Measurements from ENCODE around the gene EMC10.

Gene EMC10

GRCh38 chr19:50532952-50533351, 56.6 kb downstream of the EMC10 start:
- in situ Hi-C loops (cut with MboI; ENCODE audit: low sequenced_read_pairs, unreplicated experiment) = loop anchor here (25.0 kb wide), 1 partner anchor 254 kb away; the partner anchor contains the start of gene ACP4
- no peak for DNase-seq (ENCODE audit: low spot score)
- TF ChIP-seq CTCF (IDR thresholded peaks at IDR 0.05; ENCODE audit: borderline replicate concordance, control extremely low read depth, extremely low read depth, insufficient read depth, missing control alignments) = no peak

- DNase-seq (ENCODE audit: low spot score) = peak; percentile 66
- in situ Hi-C loops (cut with MboI; ENCODE audit: low sequenced_read_pairs, unreplicated experiment) = loop anchor here (25.0 kb wide), 1 partner anchor 253 kb away; the partner anchor contains the start of gene ACP4
- no peak for TF ChIP-seq CTCF (IDR thresholded peaks at IDR 0.05; ENCODE audit: borderline replicate concordance, control extremely low read depth, extremely low read depth, insufficient read depth, missing control alignments)
Measured at GRCh38 chr19:50534478-50534877, 58.2 kb downstream of the EMC10 start.

- TF ChIP-seq CTCF (IDR thresholded peaks at IDR 0.05; ENCODE audit: borderline replicate concordance, control extremely low read depth, extremely low read depth, insufficient read depth, missing control alignments) = no peak
- in situ Hi-C loops (cut with MboI; ENCODE audit: low sequenced_read_pairs, unreplicated experiment) = loop anchor here (25.0 kb wide), 1 partner anchor 252 kb away; the partner anchor contains the start of gene ACP4
- no peak for DNase-seq (ENCODE audit: low spot score)
Measured at GRCh38 chr19:50535672-50536187, 59.4 kb downstream of the EMC10 start.

GRCh38 chr19:50536662-50537305, 60.5 kb downstream of the EMC10 start:
- DNase-seq (ENCODE audit: low spot score) = no peak
- TF ChIP-seq CTCF (IDR thresholded peaks at IDR 0.05; ENCODE audit: borderline replicate concordance, control extremely low read depth, extremely low read depth, insufficient read depth, missing control alignments) = no peak
- in situ Hi-C loops (cut with MboI; ENCODE audit: low sequenced_read_pairs, unreplicated experiment) = loop anchor here (25.0 kb wide), 1 partner anchor 251 kb away; the partner anchor contains the start of gene ACP4

GRCh38 chr19:50537306-50537685, 61.0 kb downstream of the EMC10 start:
- no peak for DNase-seq (ENCODE audit: low spot score)
- no peak for TF ChIP-seq CTCF (IDR thresholded peaks at IDR 0.05; ENCODE audit: borderline replicate concordance, control extremely low read depth, extremely low read depth, insufficient read depth, missing control alignments)
- in situ Hi-C loops (cut with MboI; ENCODE audit: low sequenced_read_pairs, unreplicated experiment) = loop anchor here (25.0 kb wide), 1 partner anchor 250 kb away; the partner anchor contains the start of gene ACP4

GRCh38 chr19:50537769-50538230, 61.5 kb downstream of the EMC10 start:
- in situ Hi-C loops (cut with MboI; ENCODE audit: low sequenced_read_pairs, unreplicated experiment) = loop anchor here (25.0 kb wide), 1 partner anchor 250 kb away; the partner anchor contains the start of gene ACP4
- peak; percentile 89 for DNase-seq (ENCODE audit: low spot score)
- peak; percentile 87 for TF ChIP-seq CTCF (IDR thresholded peaks at IDR 0.05; ENCODE audit: borderline replicate concordance, control extremely low read depth, extremely low read depth, insufficient read depth, missing control alignments)

Data from GM13976 (cell line).